Gastroesophageal sphincter (tissue), 4 donors: Measurements from ENCODE around the gene TNFRSF19. TPM values are rescaled to one million over a fixed set of nuclear protein-coding genes. Genes with fewer than 3 reads are reported as not detected.

Source experiments
- ATAC-seq: fragments of 150-250 bp; one replicate; pipeline ENCODE4 v1.9.1; 2016; ENCODE audit warnings: mild to moderate bottlenecking, moderate library complexity
- H3K27ac ChIP-seq, 4 donors: fragments of 200-600 bp; sonication (generic) in 3 of 4; 1 replicate in 3 of 4; 2 replicates in 1 of 4; pipeline ENCODE4 v1.5.1; 2016 to 2019
- H3K27me3 ChIP-seq: fragments of 200-600 bp; sonication (generic); one replicate; pipeline ENCODE4 v1.5.1; 2019
- H3K36me3 ChIP-seq, 2 donors: fragments of 200-600 bp; sonication (generic); one replicate each; pipeline ENCODE4 v1.5.1; 2019; ENCODE audit warnings: control low read depth in 1 of 2
- H3K4me1 ChIP-seq, 3 donors: fragments of 200-600 bp; sonication (generic); 1 replicate in 2 of 3; 2 replicates in 1 of 3; pipeline ENCODE4 v1.5.1; 2016 to 2019; ENCODE audit warnings: control low read depth in 2 of 3
- H3K4me3 ChIP-seq, 2 donors: fragments of 200-600 bp; sonication (generic); one replicate each; pipeline ENCODE4 v1.5.1; 2019; ENCODE audit warnings: mild to moderate bottlenecking in 1 of 2, moderate library complexity in 1 of 2
- H3K9me3 ChIP-seq, 3 donors: fragments of 200-600 bp; sonication (generic); one replicate each; pipeline ENCODE4 v1.5.1; 2017 to 2019; ENCODE audit warnings: control low read depth in 2 of 3
- CTCF ChIP-seq, 4 experiments: fragments of 200-600 bp in 2 of 4; fragments of 450-650 bp in 2 of 4; sonication (generic) in 1 of 4; IDR thresholded peaks; one replicate each; pipeline ENCODE4 v1.5.1; 2017 to 2019; ENCODE audit warnings: antibody characterized with exemption in 4 of 4, mild to moderate bottlenecking in 2 of 4, moderate library complexity in 2 of 4
- EP300 ChIP-seq: sonication (generic); formaldehyde crosslinking; IDR thresholded peaks from one replicate; pipeline ENCODE4 v1.6.1; 2017; ENCODE audit warnings: antibody characterized with exemption, mild to moderate bottlenecking
- POLR2A ChIP-seq, 2 donors: fragments of 450-650 bp; IDR thresholded peaks; one replicate each; pipeline ENCODE4 v1.6.1; 2017; ENCODE audit warnings: antibody characterized with exemption in 2 of 2, mild to moderate bottlenecking in 2 of 2, moderate library complexity in 1 of 2
- POLR2AphosphoS5 ChIP-seq: sonication (generic); formaldehyde crosslinking; IDR thresholded peaks from one replicate; pipeline ENCODE4 v1.6.1; 2017; ENCODE audit warnings: antibody characterized with exemption
- whole genome bisulfite sequencing, 2 donors: methylation state at CpG; one replicate each; pipeline ENCODE4 v1.1.5; 2018; ENCODE audit warnings: low coverage in 1 of 2; 5-methylcytosine and 5-hydroxymethylcytosine counted together
- total RNA-seq, 4 donors: library from RNA; depleted of rRNA; stranded (reverse); fragments of >200 nt; gene quantifications; one replicate each; pipeline ENCODE4 v1.1.0, GENCODE V29; 2016

The TNFRSF19 gene
- total RNA-seq, 4 donors from 2014 or later, result 4.1 to 14.7 (median 8.2) TPM

DNA sequence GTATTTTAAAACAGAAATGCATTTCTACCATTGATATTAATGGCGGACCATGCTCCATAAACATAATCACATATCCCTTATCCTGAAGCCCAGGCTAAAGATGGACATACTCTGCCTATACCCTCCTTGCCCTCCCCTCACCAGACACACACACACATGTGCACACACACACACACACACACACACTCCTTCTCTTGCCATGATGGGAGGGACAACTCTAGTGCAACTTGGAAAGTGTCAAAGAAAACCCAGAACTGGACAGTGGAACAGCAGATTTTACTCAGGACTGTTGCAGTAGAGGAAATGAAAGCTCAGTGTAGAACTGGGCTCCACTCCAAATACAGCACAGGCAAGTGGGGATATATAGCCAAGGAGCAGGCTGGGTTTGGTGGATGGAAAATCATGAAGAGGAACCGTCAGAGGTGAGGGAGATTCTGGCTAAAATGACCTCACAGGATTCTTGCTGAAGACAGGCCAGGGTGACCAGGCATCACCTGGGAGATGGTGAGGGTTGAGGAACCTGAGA, 40.8 kb downstream of the TNFRSF19 start:
- H3K27me3 ChIP-seq, result no peaks in the 10 kb centered on the region
- TF ChIP-seq EP300 (no peak), POLR2AphosphoS5 (no peak), CTCF (IDR thresholded peaks at IDR 0.05) (no peak), POLR2A (IDR thresholded peaks at IDR 0.05) (no peak)
- no peaks in the 10 kb centered on the region for H3K9me3 ChIP-seq
- ATAC-seq, result no peak
- peak overlapping the region in 2 of 4 donors; percentile 56 to 68 for H3K27ac ChIP-seq
- no peak overlapping the region for H3K4me3 ChIP-seq
- WGBS, 2 donors, result 50 to 56% methylated on average over 2 of the region's 2 CpGs
- H3K4me1 ChIP-seq, result peaks cover 0 to 37% (median 12%) of the 10 kb centered on the region in 3 donors
- H3K36me3 ChIP-seq, result no peaks in the 10 kb centered on the region

DNA sequence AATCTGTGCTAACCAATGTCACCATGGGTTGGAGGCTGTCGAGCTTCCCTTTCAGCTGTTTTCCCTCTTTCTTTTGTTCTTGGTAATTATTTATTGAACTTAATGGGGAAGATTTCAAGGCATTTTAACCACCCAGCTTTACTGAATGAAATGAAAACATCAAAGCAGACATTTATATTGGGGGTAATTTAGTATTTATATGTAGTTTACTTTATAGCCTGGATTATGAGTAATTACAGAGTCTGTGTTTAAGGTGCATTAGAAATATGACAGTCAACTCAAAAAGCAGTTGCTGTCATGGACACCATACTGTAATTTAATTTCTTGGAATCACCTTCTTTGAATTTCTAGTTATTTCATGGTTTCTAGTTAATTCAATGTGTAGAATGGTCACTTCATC, 42.0 kb downstream of the TNFRSF19 start:
- 100% methylated on average over 1 of the region's 1 CpG for WGBS, 2 donors
- no peak overlapping the region for H3K27ac ChIP-seq
- H3K9me3 ChIP-seq, result no peaks in the 10 kb centered on the region
- H3K27me3 ChIP-seq, result no peaks in the 10 kb centered on the region
- TF ChIP-seq POLR2A (IDR thresholded peaks at IDR 0.05) (no peak), POLR2AphosphoS5 (no peak), EP300 (no peak), CTCF (IDR thresholded peaks at IDR 0.05) (no peak)
- H3K36me3 ChIP-seq, result peaks cover 0 to 6% of the 10 kb centered on the region in 2 donors
- no peak overlapping the region for H3K4me3 ChIP-seq
- no peak for ATAC-seq
- H3K4me1 ChIP-seq, result peaks cover 0 to 37% (median 12%) of the 10 kb centered on the region in 3 donors

DNA sequence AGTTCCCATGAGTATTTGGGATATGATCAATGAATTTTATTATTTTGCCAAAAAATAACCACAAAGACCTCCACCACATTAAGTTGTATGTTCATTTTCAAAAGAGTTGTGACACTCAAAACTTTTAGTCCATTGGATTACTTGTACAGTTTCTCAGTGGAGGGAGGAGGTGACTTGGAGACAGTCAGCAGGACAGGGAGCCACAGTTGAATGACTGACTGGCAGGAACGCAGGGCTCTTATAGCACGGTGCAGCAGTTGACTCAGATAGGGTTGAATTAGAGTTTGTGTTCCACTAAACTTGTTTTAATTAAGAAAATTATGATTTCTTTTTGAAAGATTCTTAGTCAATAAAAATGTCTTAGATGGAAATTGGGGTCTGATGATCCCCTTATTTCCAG, 42.5 kb downstream of the TNFRSF19 start:
- H3K4me1 ChIP-seq, result peaks cover 0 to 37% (median 12%) of the 10 kb centered on the region in 3 donors
- ATAC-seq, result no peak
- no peak overlapping the region for H3K27ac ChIP-seq
- no peak for TF ChIP-seq EP300
- TF ChIP-seq POLR2A (IDR thresholded peaks at IDR 0.05), result no peak
- TF ChIP-seq CTCF (IDR thresholded peaks at IDR 0.05), result no peak
- TF ChIP-seq POLR2AphosphoS5, result no peak
- H3K27me3 ChIP-seq, result no peaks in the 10 kb centered on the region
- H3K36me3 ChIP-seq, result peaks cover 0 to 9% of the 10 kb centered on the region in 2 donors
- H3K4me3 ChIP-seq, result no peak overlapping the region
- no peaks in the 10 kb centered on the region for H3K9me3 ChIP-seq
- 89 to 95% methylated on average over 2 of the region's 2 CpGs for WGBS, 2 donors

DNA sequence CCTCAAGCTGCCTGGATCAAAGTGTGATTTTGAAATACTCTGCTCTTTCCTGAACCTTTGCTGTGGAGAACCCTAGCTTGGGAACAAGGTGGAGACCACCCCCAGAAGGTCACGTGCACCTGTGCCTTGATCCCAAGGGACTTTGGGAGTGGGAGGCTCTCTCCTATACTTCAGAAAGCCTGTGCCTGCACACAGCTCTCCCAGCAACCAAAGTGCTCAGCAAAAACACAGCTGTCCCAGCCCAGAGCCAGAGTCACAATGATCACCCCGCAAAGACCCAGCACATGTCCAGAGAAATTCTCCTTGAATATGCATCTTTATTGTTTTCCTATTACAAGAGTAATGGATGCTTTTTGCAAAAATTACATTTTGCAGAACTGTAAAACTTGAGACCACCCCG, 43.4 kb downstream of the TNFRSF19 start:
- Histone ChIP-seq H3K4me3 (no peak overlapping the region), H3K4me1 (peaks cover 0 to 29% (median 8%) of the 10 kb centered on the region in 3 donors), H3K27me3 (no peaks in the 10 kb centered on the region), H3K27ac (no peak overlapping the region), H3K36me3 (peaks cover 0 to 9% of the 10 kb centered on the region in 2 donors), H3K9me3 (no peaks in the 10 kb centered on the region)
- ATAC-seq, result no peak
- TF ChIP-seq CTCF (IDR thresholded peaks at IDR 0.05) (no peak), POLR2A (IDR thresholded peaks at IDR 0.05) (no peak), EP300 (no peak), POLR2AphosphoS5 (no peak)
- WGBS, 2 donors, result 78 to 94% methylated on average over 2 to 3 of the region's 3 CpGs

DNA sequence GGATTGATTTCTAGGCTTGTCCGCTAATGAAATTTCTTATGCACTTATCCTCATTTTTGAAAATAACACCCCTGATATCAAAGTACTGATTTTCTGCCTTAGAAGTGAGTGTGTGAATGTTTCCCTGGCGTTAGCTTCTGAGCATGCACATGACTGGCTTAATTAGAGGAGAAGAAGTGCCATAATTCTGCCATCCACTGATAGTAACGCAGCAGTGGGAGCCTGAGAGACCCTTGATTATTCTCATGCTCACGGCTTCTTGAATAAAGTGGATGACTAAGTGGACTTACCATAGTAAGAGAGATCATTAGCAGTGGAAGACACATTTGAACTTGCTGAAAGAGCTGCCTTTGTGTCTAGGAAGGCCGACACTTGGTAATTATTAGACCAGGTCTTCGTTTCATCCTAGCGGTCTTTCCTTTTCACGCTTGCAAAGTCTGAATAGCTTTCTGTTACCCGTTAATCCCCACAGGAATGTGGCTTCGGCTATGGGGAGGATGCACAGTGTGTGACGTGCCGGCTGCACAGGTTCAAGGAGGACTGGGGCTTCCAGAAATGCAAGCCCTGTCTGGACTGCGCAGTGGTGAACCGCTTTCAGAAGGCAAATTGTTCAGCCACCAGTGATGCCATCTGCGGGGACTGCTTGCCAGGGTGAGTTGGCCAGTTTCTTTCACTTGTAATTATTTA, 45.3 kb downstream of the TNFRSF19 start:
- Histone ChIP-seq H3K4me1 (peaks cover 0 to 13% (median 1%) of the 10 kb centered on the region in 3 donors), H3K9me3 (no peaks in the 10 kb centered on the region), H3K36me3 (peaks cover 0 to 9% of the 10 kb centered on the region in 2 donors), H3K4me3 (no peak overlapping the region), H3K27ac (no peak overlapping the region), H3K27me3 (no peaks in the 10 kb centered on the region)
- TF ChIP-seq POLR2A (IDR thresholded peaks at IDR 0.05), result no peak
- TF ChIP-seq CTCF (IDR thresholded peaks at IDR 0.05), result no peak
- no peak for TF ChIP-seq EP300
- no peak for TF ChIP-seq POLR2AphosphoS5
- ATAC-seq, result no peak
- WGBS, 2 donors, result 91% methylated on average over 9 to 15 of the region's 15 CpGs
